Peyer's patch (tissue), 4 donors: ENCODE data around the gene BRMS1L.

Experiments
- POLR2A ChIP-seq, 2 donors: fragments of 450-650 bp; IDR thresholded peaks; one replicate each; pipeline ENCODE4 v1.5.1; 2017; ENCODE audit warnings: antibody characterized with exemption in 2 of 2, mild to moderate bottlenecking in 2 of 2, moderate library complexity in 2 of 2
- TF ChIP-seq, protein P1 (sequence below), 6 experiments: fragments of 450-650 bp in 4 of 6; fragments of 200-600 bp in 2 of 6; sonication (generic) in 1 of 6; IDR thresholded peaks; one replicate each; pipeline ENCODE4 v1.5.1; 2017 to 2019; ENCODE audit warnings: antibody characterized with exemption in 6 of 6, mild to moderate bottlenecking in 3 of 6, moderate library complexity in 1 of 6

DNA sequence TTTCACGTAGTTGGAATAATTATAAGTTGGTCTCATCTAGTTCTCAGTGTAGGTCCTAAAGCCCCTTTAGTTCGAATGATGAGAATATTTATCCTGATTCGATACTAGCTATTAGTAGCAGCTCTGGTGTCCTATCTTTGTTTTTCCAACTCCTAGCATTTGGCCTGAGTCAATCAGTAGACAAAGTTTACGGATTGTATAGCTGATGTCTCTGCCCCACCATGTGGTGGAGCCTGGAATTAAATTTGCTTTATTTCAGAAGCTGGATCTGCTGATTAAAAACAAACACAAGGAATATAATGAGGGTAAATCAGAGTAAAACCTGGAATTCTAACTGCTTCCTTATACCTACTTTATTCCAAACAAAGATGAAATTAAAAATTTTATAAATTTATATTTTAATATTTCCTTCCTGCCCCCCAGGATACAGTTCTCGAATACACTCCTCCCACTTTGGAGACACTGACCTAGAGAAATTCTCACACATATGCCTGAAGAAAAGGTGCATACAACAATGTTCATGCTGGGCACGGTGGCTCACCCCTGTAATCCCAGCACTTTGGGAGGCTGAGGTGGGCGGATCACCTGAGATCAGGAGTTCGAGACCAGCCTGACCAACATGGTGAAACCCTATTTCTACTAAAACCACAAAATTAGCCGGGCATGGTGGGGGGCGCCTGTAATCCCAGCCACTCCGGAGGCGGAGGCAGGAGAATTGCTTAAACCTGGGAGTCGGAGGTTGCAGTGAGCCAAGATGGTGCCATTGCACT, 7.6 kb upstream of the BRMS1L start:
- no peak for TF ChIP-seq POLR2A (IDR thresholded peaks at IDR 0.05)
- TF ChIP-seq, protein P1, sequence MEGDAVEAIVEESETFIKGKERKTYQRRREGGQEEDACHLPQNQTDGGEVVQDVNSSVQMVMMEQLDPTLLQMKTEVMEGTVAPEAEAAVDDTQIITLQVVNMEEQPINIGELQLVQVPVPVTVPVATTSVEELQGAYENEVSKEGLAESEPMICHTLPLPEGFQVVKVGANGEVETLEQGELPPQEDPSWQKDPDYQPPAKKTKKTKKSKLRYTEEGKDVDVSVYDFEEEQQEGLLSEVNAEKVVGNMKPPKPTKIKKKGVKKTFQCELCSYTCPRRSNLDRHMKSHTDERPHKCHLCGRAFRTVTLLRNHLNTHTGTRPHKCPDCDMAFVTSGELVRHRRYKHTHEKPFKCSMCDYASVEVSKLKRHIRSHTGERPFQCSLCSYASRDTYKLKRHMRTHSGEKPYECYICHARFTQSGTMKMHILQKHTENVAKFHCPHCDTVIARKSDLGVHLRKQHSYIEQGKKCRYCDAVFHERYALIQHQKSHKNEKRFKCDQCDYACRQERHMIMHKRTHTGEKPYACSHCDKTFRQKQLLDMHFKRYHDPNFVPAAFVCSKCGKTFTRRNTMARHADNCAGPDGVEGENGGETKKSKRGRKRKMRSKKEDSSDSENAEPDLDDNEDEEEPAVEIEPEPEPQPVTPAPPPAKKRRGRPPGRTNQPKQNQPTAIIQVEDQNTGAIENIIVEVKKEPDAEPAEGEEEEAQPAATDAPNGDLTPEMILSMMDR (IDR thresholded peaks at IDR 0.05) = peak in 5 of 6 experiments; percentile 43 to 74 (median 69)
